ENCODE measurements around the gene EIF5A.

The EIF5A gene

GRCh38 chr17:7306911-7307685 lies at the start of gene EIF5A:
TSS of gene EIF5A (plus strand) at chr17:7307628. CDS start at chr17:7309636, 2,008 bp downstream.
- H3K4me3 ChIP-seq (ENCODE audit: low read depth, low read length): peak within 1 kb of the TSS; percentile 97

DNA sequence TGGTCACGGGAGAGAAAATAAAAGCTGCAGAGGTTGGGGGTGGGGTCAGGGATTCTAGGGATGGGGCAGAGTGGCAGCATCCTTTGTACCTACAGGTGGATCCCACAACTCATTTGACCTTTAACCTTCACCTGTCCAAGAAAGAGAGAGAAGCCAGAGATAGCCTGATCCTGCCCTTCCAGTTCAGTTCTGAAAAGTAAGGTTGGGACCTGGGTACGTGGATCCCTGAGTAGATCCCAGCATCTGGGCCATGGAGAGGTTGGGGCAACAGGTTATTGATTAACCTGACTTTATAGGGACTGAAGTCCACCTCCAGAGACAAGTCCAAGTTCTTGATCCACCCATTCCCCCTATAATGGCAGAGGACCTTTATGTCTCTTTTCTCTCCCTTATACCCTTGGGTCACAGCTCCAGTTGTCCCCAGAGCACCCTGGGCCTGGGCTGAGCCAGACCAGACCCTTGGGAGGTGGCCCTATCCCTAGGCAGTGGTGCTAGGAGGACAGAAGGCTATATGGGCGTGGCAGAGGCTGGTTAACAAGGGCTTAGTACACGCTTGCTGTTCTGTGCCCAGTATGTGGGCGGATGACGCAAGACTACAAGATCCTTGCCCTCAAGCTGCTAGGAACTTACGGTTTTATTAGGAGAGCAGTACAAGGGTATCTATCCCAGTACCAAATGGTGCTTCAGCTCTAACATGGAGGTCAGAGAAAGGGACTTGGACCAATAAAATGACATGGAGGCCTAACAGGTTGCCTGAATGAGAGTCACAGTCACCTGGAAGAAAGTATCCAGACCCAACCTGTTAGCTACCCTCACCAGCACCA lies 48.5 kb upstream of the EIF5A start:
- no peak overlapping the region for H3K4me3 ChIP-seq (ENCODE audit: low read depth, low read length)

DNA sequence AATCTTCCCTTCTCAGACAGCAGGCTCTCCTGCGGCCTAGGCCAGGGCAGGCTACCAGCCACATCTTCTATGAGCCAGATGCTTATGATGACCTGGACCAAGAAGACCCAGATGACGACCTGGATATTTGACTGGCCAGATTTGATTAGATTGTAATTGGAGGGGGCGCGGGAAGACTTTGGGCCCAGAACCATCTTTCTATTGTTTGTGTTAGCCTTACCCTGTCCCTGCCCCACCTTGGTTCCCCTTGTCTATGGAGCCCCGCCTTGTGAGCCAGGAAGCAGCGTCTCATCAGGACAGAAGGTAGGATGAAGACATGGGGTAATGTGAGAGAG lies 47.9 kb upstream of the EIF5A start:
- no peak overlapping the region for H3K4me3 ChIP-seq (ENCODE audit: low read depth, low read length)

- H3K4me3 ChIP-seq (ENCODE audit: low read depth, low read length): peak overlapping the region; percentile 100
Measured at GRCh38 chr17:7260151-7260550, 47.3 kb upstream of the EIF5A start.

- H3K4me3 ChIP-seq (ENCODE audit: low read depth, low read length): peak overlapping the region; percentile 100
Measured at GRCh38 chr17:7260651-7261378, 46.6 kb upstream of the EIF5A start.

DNA sequence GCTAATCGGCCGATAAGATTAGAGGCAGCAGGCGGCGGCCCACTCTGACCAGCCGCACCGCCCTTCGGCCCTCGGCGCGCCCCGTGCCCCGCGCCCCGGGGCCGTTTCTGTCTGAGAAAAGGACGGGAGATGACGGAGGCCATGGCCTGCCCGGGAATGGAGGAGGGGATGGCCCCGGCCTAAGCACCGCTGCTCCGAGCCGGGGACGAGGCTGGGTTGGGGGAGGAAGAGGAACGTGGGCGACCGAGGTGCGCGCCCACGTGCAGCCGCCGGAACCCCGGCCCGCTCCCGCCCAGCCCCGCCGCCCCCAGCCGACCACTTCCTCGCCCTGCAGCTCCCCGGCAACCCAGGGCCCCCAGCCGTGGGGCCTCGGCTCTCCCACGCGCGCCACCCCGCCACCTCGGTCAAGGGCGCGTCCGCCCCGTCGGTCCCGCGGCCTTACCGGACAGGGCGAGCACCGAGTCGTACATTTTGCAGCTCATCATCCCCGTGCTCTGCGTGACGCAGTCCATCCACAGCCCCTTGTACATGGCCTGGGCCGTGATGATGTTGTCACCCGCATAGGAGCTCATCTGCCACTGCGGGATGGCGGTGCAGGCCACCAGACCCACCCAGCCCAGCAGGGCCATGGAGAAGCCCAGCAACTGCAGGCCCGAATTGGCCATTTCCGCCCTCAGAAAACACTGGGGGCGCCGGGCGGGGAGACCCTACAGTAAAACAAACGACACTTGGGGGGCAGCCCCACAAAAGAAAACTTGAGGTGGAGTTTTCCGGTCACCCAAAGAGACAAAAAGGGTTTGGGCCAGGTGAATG lies 45.8 kb upstream of the EIF5A start:
- peak overlapping the region; percentile 100 for H3K4me3 ChIP-seq (ENCODE audit: low read depth, low read length)

DNA sequence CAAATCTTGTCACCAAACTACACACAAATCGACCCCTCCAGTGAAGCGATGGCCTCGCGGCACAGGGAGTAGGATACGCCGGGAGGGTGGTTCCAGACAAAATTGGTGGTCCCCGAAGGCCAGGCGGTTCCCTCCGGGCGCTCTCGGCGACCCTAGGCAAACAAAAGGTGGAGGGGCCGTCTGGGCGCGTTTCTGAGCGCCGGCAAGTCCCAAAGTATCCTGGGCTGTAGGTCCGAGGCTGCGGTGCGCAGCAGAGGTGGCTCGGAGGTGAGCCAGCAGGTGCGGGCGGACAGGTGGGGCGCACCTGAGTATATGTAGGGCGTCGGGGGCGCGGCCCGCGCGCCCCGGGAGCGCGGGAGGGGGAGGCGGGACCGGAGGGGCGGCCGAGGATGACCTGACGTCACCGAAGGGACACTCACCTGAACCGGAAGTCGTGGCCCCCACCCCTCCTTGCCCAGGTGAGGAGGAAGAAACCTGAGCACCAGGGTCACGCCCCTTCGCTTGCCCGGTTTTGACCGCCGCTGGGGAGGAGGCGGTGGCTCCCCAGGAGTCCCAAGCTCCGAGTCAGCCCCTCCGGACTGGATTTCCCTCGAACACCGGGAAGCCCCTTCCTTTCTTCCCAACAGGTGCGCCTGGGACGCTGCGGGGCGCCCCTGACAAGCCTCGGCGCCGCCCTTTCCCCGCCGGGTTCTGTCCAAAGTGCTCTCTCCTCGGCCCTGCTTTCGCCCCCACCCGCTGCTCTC lies 45.1 kb upstream of the EIF5A start, which contains the start of gene CLDN7:
Gene CLDN7 (minus strand): TSS at position 287 of the 743 bp plus-strand sequence. CDS start 435 bp downstream, outside the sequence.
- H3K4me3 ChIP-seq (ENCODE audit: low read depth, low read length): peak within 1 kb of the TSS; percentile 100

GRCh38 chr17:7262935-7263800 lies 44.3 kb upstream of the EIF5A start:
- peak overlapping the region; percentile 100 for H3K4me3 ChIP-seq (ENCODE audit: low read depth, low read length)

DNA sequence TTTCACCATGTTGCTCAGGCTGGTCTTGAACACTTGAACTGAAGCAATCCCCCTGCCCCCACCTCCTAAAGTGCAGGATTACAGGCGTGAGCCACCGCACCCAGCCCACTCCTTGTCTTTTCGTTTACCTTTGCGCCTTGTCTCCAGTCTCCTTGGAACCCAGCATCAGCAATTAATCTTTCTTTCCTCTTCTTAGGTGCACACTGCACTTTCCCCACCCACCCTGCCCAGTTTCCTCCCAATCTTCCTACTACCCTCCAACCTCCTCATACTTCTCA lies 43.7 kb upstream of the EIF5A start:
- peak overlapping the region; percentile 100 for H3K4me3 ChIP-seq (ENCODE audit: low read depth, low read length)

DNA sequence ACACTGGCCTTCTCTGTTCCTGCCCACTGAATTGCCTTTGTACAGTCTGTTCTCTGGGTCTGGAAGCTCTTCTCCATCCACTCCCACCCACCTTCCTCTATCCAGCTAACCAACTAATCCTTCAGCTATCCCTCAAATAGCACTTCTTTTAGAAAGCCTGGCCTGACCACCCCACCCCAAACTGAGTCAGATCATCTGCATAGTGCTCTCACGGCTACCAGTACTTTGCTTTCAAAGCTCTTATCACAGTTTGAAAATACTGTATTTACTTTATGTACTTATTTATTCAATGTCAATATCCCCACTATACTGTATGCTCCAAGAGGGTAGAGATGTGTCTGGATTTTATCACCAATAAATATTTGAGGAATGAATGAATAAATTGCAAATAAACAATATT lies 40.6 kb upstream of the EIF5A start:
- no peak overlapping the region for H3K4me3 ChIP-seq (ENCODE audit: low read depth, low read length)

DNA sequence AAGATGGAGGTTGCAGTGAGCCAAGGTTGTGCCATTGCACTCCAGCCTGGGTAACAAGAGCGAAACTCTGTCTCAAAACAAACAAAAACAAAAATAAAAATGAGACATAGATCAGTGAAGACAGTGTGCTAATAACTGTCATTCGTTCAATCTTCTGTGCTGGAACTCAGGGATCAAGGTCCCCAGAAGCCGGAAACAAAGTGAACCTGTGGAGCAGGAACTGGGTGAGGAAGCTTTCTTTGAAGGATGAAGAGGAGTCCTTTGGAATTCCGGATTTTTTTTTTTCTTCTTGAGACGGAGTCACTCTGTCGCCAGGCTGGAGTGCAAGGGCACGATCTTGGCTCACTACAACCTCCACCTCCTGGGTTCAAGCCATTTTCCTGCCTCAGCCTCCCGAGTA lies 28.0 kb upstream of the EIF5A start:
- no peak overlapping the region for H3K4me3 ChIP-seq (ENCODE audit: low read depth, low read length)

- H3K4me3 ChIP-seq (ENCODE audit: low read depth, low read length): peak overlapping the region; percentile 30
Measured at GRCh38 chr17:7280519-7281073, 26.8 kb upstream of the EIF5A start.

- peak within 1 kb of the TSS; percentile 63 for H3K4me3 ChIP-seq (ENCODE audit: low read depth, low read length)
Measured at GRCh38 chr17:7281074-7281952, 26.1 kb upstream of the EIF5A start, which contains the start of gene SLC2A4. TSS of gene SLC2A4 (plus strand) at chr17:7281718. CDS start at chr17:7281935, 217 bp downstream.

GRCh38 chr17:7281953-7282751 lies 25.3 kb upstream of the EIF5A start:
- peak overlapping the region; percentile 63 for H3K4me3 ChIP-seq (ENCODE audit: low read depth, low read length)

DNA sequence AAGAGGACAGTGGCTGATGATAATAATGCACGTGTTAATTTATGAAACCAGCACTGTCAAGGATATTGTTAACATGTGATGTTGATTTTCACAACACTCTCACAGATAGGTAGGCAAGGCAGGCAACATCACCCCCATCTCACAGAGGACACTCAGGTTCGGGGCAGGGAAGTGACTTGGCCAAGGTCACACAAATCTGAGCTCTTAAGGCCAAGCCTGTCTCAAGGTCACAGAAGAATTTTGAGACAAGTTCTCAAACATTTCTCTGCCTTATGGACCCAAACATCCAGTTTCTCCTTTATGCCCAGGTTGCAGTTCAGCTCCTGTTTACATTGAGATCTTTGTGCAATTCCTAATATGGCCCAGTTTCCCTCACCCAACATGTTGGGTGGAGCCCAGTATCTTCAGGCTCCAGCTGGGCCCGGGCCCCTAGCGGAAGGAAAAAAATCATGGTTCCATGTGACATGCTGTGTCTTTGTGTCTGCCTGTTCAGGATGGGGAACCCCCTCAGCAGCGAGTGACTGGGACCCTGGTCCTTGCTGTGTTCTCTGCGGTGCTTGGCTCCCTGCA lies 24.6 kb upstream of the EIF5A start:
- no peak overlapping the region for H3K4me3 ChIP-seq (ENCODE audit: low read depth, low read length)

DNA sequence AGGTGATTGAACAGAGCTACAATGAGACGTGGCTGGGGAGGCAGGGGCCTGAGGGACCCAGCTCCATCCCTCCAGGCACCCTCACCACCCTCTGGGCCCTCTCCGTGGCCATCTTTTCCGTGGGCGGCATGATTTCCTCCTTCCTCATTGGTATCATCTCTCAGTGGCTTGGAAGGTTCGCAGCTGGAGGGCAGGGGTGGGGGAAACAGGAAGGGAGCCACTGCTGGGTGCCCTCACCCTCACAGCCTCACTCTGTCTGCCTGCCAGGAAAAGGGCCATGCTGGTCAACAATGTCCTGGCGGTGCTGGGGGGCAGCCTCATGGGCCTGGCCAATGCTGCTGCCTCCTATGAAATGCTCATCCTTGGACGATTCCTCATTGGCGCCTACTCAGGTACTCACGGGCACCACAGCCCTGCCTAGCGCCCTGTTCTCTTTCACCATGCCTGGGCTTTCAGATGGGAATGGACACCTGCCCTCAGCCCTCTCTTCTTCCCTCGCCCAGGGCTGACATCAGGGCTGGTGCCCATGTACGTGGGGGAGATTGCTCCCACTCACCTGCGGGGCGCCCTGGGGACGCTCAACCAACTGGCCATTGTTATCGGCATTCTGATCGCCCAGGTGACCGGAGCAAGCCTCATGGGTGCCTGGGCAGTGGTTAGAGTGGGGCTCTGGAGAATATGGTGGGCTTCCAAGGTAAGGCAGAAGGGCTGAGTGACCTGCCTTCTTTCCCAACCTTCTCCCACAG lies 23.8 kb upstream of the EIF5A start:
- H3K4me3 ChIP-seq (ENCODE audit: low read depth, low read length): no peak overlapping the region
